ENCODE results near the gene NME3. TPM values are rescaled to one million over a fixed set of nuclear protein-coding genes. Genes with fewer than 3 reads are reported as not detected.

The NME3 gene
- total RNA-seq, 1 donor from 2014 or later = 326 TPM

DNA sequence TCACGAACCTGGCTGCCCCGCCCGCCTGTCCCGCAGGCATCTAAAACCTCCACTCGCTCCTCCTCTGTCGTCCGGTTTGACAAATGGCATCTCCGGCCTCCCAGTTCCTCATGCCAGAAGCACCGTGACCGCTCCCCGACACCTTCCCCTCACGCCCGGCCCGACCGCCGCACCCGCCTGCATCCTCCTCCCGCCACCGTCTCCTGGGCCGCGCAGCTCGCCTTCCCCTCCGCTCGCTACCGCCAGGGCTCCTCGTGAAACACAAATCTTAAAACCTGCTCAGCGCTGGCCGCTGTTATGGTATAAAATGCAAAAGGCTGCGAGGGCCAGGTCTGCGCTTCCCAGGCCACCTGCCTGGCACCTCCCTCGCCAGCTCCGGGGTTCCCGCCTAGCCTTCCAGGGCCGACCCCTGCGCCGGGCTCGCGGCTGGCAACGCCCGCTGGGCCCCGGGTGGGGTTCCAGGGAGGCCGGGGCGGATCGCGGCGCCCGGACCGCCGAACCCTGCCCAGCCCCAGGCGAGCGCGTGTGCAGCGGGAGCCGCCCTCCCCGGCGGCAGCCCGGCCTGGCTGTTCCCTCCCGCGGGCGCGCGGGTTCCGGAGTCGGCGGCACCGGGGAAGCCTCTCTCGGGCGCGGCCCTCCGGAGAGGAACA, 10.5 kb upstream of the NME3 start:
- peaks cover 35 to 46% of the 10 kb centered on the region in 2 donors for H3K36me3 ChIP-seq
- H3K27me3 ChIP-seq = no peaks in the 10 kb centered on the region
- intact Hi-C loops (cut with DNase I) = loop anchor here (1.0 to 5.0 kb wide), 6 partner anchors 9 to 373 kb away; partner anchors contain the start of genes CRAMP1, FAHD1, HAGH and IFT140
- peak overlapping the region; percentile 84 to 99 for H3K4me3 ChIP-seq
- no peaks in the 10 kb centered on the region for H3K9me3 ChIP-seq
- H3K27ac ChIP-seq = peak overlapping the region; percentile 77 to 83
- TF ChIP-seq CTCF (IDR thresholded peaks at IDR 0.05) = peak in 1 of 3 experiments; percentile 22
- no peak for DNase-seq (ENCODE audit: low spot score in 2 of 2)
- H3K4me1 ChIP-seq = peaks cover 11 to 26% of the 10 kb centered on the region in 2 donors

GRCh38 chr16:1781254-1781653, 9.9 kb upstream of the NME3 start:
- no peaks in the 10 kb centered on the region for H3K27me3 ChIP-seq
- peak overlapping the region; percentile 84 to 99 for H3K4me3 ChIP-seq
- no peaks in the 10 kb centered on the region for H3K9me3 ChIP-seq
- TF ChIP-seq CTCF (IDR thresholded peaks at IDR 0.05) = no peak
- H3K27ac ChIP-seq = peak overlapping the region; percentile 77 to 83
- peaks cover 38 to 46% of the 10 kb centered on the region in 2 donors for H3K36me3 ChIP-seq
- no peak for DNase-seq (ENCODE audit: low spot score in 2 of 2)
- peaks cover 11 to 26% of the 10 kb centered on the region in 2 donors for H3K4me1 ChIP-seq
- intact Hi-C loops (cut with DNase I) = loop anchor here (5.0 kb wide), 1 partner anchor 169 kb away; the partner anchor contains the start of genes CRAMP1 and IFT140

DNA sequence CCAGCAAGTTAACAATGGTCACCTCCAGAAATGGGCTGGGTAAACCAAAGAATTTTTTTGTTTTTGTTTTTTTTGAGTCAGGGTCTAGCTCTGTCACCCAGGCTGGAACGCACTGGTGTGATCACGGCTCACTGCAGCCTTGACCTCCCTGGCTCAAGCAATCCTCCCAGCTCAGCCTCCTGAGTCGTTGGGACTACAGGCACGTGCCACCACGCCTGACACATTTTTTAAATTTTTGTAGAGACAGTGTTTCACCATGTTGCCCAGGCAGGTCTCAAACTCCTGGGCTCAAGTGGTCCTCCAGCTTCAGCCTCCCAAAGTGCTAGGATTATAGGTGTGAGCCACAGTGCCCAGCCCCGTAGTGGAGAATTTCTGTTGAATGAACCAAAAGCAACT, 9.3 kb upstream of the NME3 start:
- peaks cover 44 to 46% of the 10 kb centered on the region in 2 donors for H3K36me3 ChIP-seq
- H3K27me3 ChIP-seq = no peaks in the 10 kb centered on the region
- TF ChIP-seq CTCF (IDR thresholded peaks at IDR 0.05) = no peak
- intact Hi-C loops (cut with DNase I) = loop anchor here (5.0 kb wide), 1 partner anchor 168 kb away; the partner anchor contains the start of genes CRAMP1 and IFT140
- H3K4me1 ChIP-seq = peaks cover 11 to 26% of the 10 kb centered on the region in 2 donors
- peak overlapping the region in 1 of 2 donors; percentile 84 for H3K4me3 ChIP-seq
- no peak for DNase-seq (ENCODE audit: low spot score in 2 of 2)
- H3K27ac ChIP-seq = no peak overlapping the region
- no peaks in the 10 kb centered on the region for H3K9me3 ChIP-seq

DNA sequence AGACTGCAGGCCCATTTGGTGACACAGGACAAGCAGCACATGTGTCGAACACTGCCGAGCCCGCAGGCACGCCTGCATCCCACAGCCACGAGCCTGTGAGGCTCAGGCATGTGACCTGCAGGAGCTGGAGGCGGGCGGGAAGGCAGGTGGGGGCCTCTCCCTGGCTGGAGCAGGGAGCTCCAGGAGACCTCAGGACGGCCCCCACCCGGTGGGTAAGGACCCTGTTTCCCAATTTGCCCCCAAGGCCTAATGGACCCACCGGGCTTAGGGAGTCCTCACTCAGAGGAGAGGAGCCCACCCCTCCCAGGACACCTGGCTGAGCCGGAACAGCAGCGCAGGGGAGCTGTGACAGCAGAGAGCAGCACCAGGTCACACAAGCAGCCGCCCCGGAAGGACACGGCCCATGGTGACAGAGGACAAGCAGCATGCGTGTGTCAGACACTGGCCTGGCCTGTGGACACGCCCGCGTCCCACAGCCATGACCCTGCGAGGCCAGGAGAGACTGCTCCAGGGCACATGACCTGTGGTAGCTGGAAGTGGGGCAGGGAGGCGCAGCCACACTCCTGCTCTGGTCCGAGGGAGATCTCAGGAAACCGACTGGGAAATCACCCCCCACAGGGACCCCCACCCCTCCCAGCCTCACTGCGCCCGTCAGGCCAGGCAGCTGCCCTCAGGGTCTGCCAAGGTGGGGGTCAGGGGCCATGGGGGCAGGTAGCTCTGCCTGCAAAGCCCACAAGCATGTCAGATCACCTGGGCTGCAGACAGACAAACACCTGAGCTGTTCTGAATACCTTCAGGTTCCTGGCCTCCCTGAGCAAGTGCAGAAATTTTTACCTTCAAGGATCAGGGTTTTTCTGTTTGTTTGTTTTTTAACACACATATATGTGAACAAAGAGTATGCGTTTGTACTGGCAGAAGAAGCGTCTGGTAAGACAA, 8.7 kb upstream of the NME3 start:
- H3K4me3 ChIP-seq = no peak overlapping the region
- H3K36me3 ChIP-seq = peaks cover 45 to 52% of the 10 kb centered on the region in 2 donors
- H3K27me3 ChIP-seq = no peaks in the 10 kb centered on the region
- intact Hi-C loops (cut with DNase I) = loop anchor here (5.0 kb wide), 1 partner anchor 168 kb away; the partner anchor contains the start of genes CRAMP1 and IFT140
- TF ChIP-seq CTCF (IDR thresholded peaks at IDR 0.05) = no peak
- H3K4me1 ChIP-seq = peaks cover 11 to 22% of the 10 kb centered on the region in 2 donors
- no peaks in the 10 kb centered on the region for H3K9me3 ChIP-seq
- no peak overlapping the region for H3K27ac ChIP-seq
- no peak for DNase-seq (ENCODE audit: low spot score in 2 of 2)

GRCh38 chr16:1779234-1779701, 7.9 kb upstream of the NME3 start:
- intact Hi-C loops (cut with DNase I) = no loop called here
- H3K4me1 ChIP-seq = peaks cover 17 to 21% of the 10 kb centered on the region in 2 donors
- H3K4me3 ChIP-seq = no peak overlapping the region
- DNase-seq (ENCODE audit: low spot score in 2 of 2) = no peak
- no peak overlapping the region for H3K27ac ChIP-seq
- TF ChIP-seq CTCF (IDR thresholded peaks at IDR 0.05) = no peak
- peaks cover 45 to 52% of the 10 kb centered on the region in 2 donors for H3K36me3 ChIP-seq
- H3K9me3 ChIP-seq = no peaks in the 10 kb centered on the region
- no peaks in the 10 kb centered on the region for H3K27me3 ChIP-seq
